CD4-positive, CD25-positive, alpha-beta regulatory T cell (primary cell): ENCODE results near the gene ZNF462. TPM values are rescaled to one million over a fixed set of nuclear protein-coding genes. Genes with fewer than 3 reads are reported as not detected.

Source experiments
- ATAC-seq, 2 donors: fragments of 150-1000 bp; cut with Tn5 transposase; one replicate each; pipeline ENCODE4 v1.10.0; 2021; ENCODE audit warnings: low read depth in 2 of 2, moderate number of reproducible peaks in 2 of 2, moderate library complexity in 1 of 2
- DNase-seq, 3 donors: peaks; one replicate each; pipeline versions ENCODE4 v3.0.0 to v3.0.0-alpha.2; 2012 to 2022; ENCODE audit warnings: mixed read lengths in 1 of 3
- H3K27ac ChIP-seq: one replicate; pipeline ENCODE4 v1.7.0; 2013; ENCODE audit warnings: mild to moderate bottlenecking, low read length; ENCODE audit not compliant: insufficient read depth, poor library complexity, severe bottlenecking
- H3K27me3 ChIP-seq: one replicate; pipeline ENCODE4 v1.7.0; 2013; ENCODE audit warnings: low read length; ENCODE audit not compliant: control insufficient read depth, insufficient read depth
- H3K36me3 ChIP-seq: one replicate; pipeline ENCODE4 v1.7.0; 2013; ENCODE audit warnings: mild to moderate bottlenecking, low read length, moderate library complexity; ENCODE audit not compliant: control insufficient read depth, insufficient read depth
- H3K4me1 ChIP-seq: 2 replicates; pipeline ENCODE4 v1.7.0; 2013; ENCODE audit warnings: mild to moderate bottlenecking, low read length; ENCODE audit not compliant: insufficient read depth, control insufficient read depth, poor library complexity, severe bottlenecking
- H3K4me3 ChIP-seq: one replicate; pipeline ENCODE4 v1.7.0; 2013; ENCODE audit warnings: low read depth, mild to moderate bottlenecking, low read length, moderate library complexity
- H3K9me3 ChIP-seq, 2 experiments: 1 replicate in 1 of 2; 2 replicates in 1 of 2; pipeline ENCODE4 v1.7.0; 2013; ENCODE audit warnings: low read length in 2 of 2, mild to moderate bottlenecking in 1 of 2, moderate library complexity in 1 of 2; ENCODE audit not compliant: control insufficient read depth in 2 of 2
- H3K27ac Mint-ChIP-seq, 3 donors: one replicate each; pipeline ENCODE4 v1.8.0; 2020 to 2022; ENCODE audit warnings: mild to moderate bottlenecking in 3 of 3, mixed read lengths in 3 of 3, moderate library complexity in 2 of 3
- H3K27me3 Mint-ChIP-seq: one replicate; pipeline ENCODE4 v1.8.0; 2022; ENCODE audit warnings: mild to moderate bottlenecking, mixed read lengths
- H3K36me3 Mint-ChIP-seq: one replicate; pipeline ENCODE4 v1.8.0; 2020; ENCODE audit warnings: mixed read lengths
- H3K4me1 Mint-ChIP-seq, 4 donors: one replicate each; pipeline ENCODE4 v1.8.0; 2020 to 2022; ENCODE audit warnings: mixed read lengths in 4 of 4, mild to moderate bottlenecking in 1 of 4
- H3K4me3 Mint-ChIP-seq, 4 donors: one replicate each; pipeline ENCODE4 v1.8.0; 2020 to 2022; ENCODE audit warnings: mild to moderate bottlenecking in 4 of 4, mixed read lengths in 4 of 4, moderate library complexity in 3 of 4
- H3K9me3 Mint-ChIP-seq, 7 donors: one replicate each; pipeline ENCODE4 v1.8.0; 2020 to 2022; ENCODE audit warnings: mixed read lengths in 7 of 7, mild to moderate bottlenecking in 3 of 7, moderate library complexity in 2 of 7
- polyA plus RNA-seq, 4 donors: library from polyadenylated mRNA; unstranded; fragments of 300-500 nt; fragmentation: Illumina TruSeq; gene quantifications; one replicate each; pipeline ENCODE4 v1.2.3, GENCODE V29; 2021
- total RNA-seq: library from RNA; stranded (reverse); gene quantifications from one replicate; pipeline ENCODE4 v1.2.3, GENCODE V29; 2022

ZNF462 gene
- total and polyA plus RNA-seq, 5 donors from 2014 or later = 0.62 to 1.7 TPM; not detected in 3

GRCh38 chr9:107007402-107007801, 144.4 kb downstream of the ZNF462 start:
- DNase-seq = no peak
- Histone ChIP-seq H3K9me3 (no peaks in the 10 kb centered on the region), H3K36me3 (no peaks in the 10 kb centered on the region), H3K4me3 (no peak overlapping the region), H3K27me3 (no peaks in the 10 kb centered on the region), H3K27ac (no peak overlapping the region), H3K4me1 (no peaks in the 10 kb centered on the region)
- H3K4me1 Mint-ChIP-seq = no peaks in the 10 kb centered on the region
- H3K9me3 Mint-ChIP-seq = peaks cover 1 to 13% (median 6%) of the 10 kb centered on the region in 7 donors
- ATAC-seq = no peak
- no peak overlapping the region for H3K27ac Mint-ChIP-seq
- H3K4me3 Mint-ChIP-seq = no peak overlapping the region
- no peaks in the 10 kb centered on the region for H3K27me3 Mint-ChIP-seq
- H3K36me3 Mint-ChIP-seq = no peaks in the 10 kb centered on the region

- Mint-ChIP-seq H3K4me3 (no peak overlapping the region), H3K27ac (no peak overlapping the region), H3K4me1 (no peaks in the 10 kb centered on the region), H3K9me3 (peaks cover 1 to 13% (median 6%) of the 10 kb centered on the region in 7 donors), H3K36me3 (no peaks in the 10 kb centered on the region), H3K27me3 (no peaks in the 10 kb centered on the region)
- ATAC-seq (no peak), DNase-seq (no peak)
- H3K27me3 ChIP-seq = no peaks in the 10 kb centered on the region
- no peak overlapping the region for H3K4me3 ChIP-seq
- H3K9me3 ChIP-seq = no peaks in the 10 kb centered on the region
- no peaks in the 10 kb centered on the region for H3K36me3 ChIP-seq
- no peak overlapping the region for H3K27ac ChIP-seq
- no peaks in the 10 kb centered on the region for H3K4me1 ChIP-seq
These were observed 145.0 kb downstream of the ZNF462 start for GRCh38 chr9:107008011-107008410.

- no peak overlapping the region for H3K27ac Mint-ChIP-seq
These were observed 145.5 kb downstream of the ZNF462 start for GRCh38 chr9:107008447-107008846.

GRCh38 chr9:107016383-107016782, 153.4 kb downstream of the ZNF462 start:
- no peaks in the 10 kb centered on the region for H3K9me3 ChIP-seq
- H3K27me3 Mint-ChIP-seq = no peaks in the 10 kb centered on the region
- no peak overlapping the region for H3K27ac ChIP-seq
- no peaks in the 10 kb centered on the region for H3K36me3 ChIP-seq
- no peak overlapping the region for H3K27ac Mint-ChIP-seq
- H3K4me3 Mint-ChIP-seq = no peak overlapping the region
- H3K4me1 ChIP-seq = no peaks in the 10 kb centered on the region
- H3K4me1 Mint-ChIP-seq = no peaks in the 10 kb centered on the region
- no peak for ATAC-seq
- no peak overlapping the region for H3K4me3 ChIP-seq
- no peaks in the 10 kb centered on the region for H3K27me3 ChIP-seq
- H3K9me3 Mint-ChIP-seq = peaks cover 0 to 16% (median 4%) of the 10 kb centered on the region in 7 donors
- no peaks in the 10 kb centered on the region for H3K36me3 Mint-ChIP-seq
- no peak for DNase-seq

More at GRCh38 chr9:107008447-107008846, 145.5 kb downstream of the ZNF462 start:
- Histone ChIP-seq H3K4me1 (no peaks in the 10 kb centered on the region), H3K27ac (no peak overlapping the region), H3K36me3 (no peaks in the 10 kb centered on the region), H3K9me3 (no peaks in the 10 kb centered on the region), H3K4me3 (no peak overlapping the region), H3K27me3 (no peaks in the 10 kb centered on the region)
- H3K4me1 Mint-ChIP-seq = no peaks in the 10 kb centered on the region
- H3K27me3 Mint-ChIP-seq = no peaks in the 10 kb centered on the region
- H3K9me3 Mint-ChIP-seq = peaks cover 1 to 13% (median 6%) of the 10 kb centered on the region in 7 donors
- ATAC-seq = no peak
- no peak overlapping the region for H3K4me3 Mint-ChIP-seq
- no peak for DNase-seq
- no peaks in the 10 kb centered on the region for H3K36me3 Mint-ChIP-seq

- H3K4me1 ChIP-seq = no peaks in the 10 kb centered on the region
- no peak overlapping the region for H3K4me3 Mint-ChIP-seq
- no peak for ATAC-seq
- no peaks in the 10 kb centered on the region for H3K27me3 ChIP-seq
- no peaks in the 10 kb centered on the region for H3K36me3 Mint-ChIP-seq
- H3K4me1 Mint-ChIP-seq = no peaks in the 10 kb centered on the region
- H3K27ac ChIP-seq = no peak overlapping the region
- no peak for DNase-seq
- no peaks in the 10 kb centered on the region for H3K9me3 ChIP-seq
- no peaks in the 10 kb centered on the region for H3K27me3 Mint-ChIP-seq
- H3K9me3 Mint-ChIP-seq = peaks cover 0 to 12% (median 3%) of the 10 kb centered on the region in 7 donors
- no peaks in the 10 kb centered on the region for H3K36me3 ChIP-seq
- no peak overlapping the region for H3K27ac Mint-ChIP-seq
- H3K4me3 ChIP-seq = no peak overlapping the region
These were observed 156.0 kb downstream of the ZNF462 start for GRCh38 chr9:107018861-107019545.

GRCh38 chr9:107020040-107020530, 157.1 kb downstream of the ZNF462 start:
- Histone ChIP-seq H3K4me1 (no peaks in the 10 kb centered on the region), H3K4me3 (no peak overlapping the region), H3K9me3 (no peaks in the 10 kb centered on the region), H3K36me3 (no peaks in the 10 kb centered on the region), H3K27me3 (no peaks in the 10 kb centered on the region), H3K27ac (no peak overlapping the region)
- no peak overlapping the region for H3K27ac Mint-ChIP-seq
- no peak overlapping the region for H3K4me3 Mint-ChIP-seq
- ATAC-seq (no peak), DNase-seq (no peak)
- no peaks in the 10 kb centered on the region for H3K36me3 Mint-ChIP-seq
- H3K4me1 Mint-ChIP-seq = no peaks in the 10 kb centered on the region
- peaks cover 0 to 13% (median 3%) of the 10 kb centered on the region in 7 donors for H3K9me3 Mint-ChIP-seq
- H3K27me3 Mint-ChIP-seq = no peaks in the 10 kb centered on the region

- no peak for ATAC-seq
- H3K9me3 Mint-ChIP-seq = peaks cover 0 to 9% (median 0%) of the 10 kb centered on the region in 7 donors
- Histone ChIP-seq H3K4me3 (no peak overlapping the region), H3K4me1 (no peaks in the 10 kb centered on the region), H3K9me3 (no peaks in the 10 kb centered on the region), H3K27me3 (no peaks in the 10 kb centered on the region), H3K27ac (no peak overlapping the region), H3K36me3 (no peaks in the 10 kb centered on the region)
- DNase-seq = peak in 1 of 3 donors; percentile 1
- no peak overlapping the region for H3K27ac Mint-ChIP-seq
- H3K36me3 Mint-ChIP-seq = no peaks in the 10 kb centered on the region
- H3K4me3 Mint-ChIP-seq = no peak overlapping the region
- no peaks in the 10 kb centered on the region for H3K4me1 Mint-ChIP-seq
- no peaks in the 10 kb centered on the region for H3K27me3 Mint-ChIP-seq
These were observed 161.2 kb downstream of the ZNF462 start for GRCh38 chr9:107024193-107024592.
